Activated CD4-positive, alpha-beta T cell treated with anti-CD3 and anti-CD28 coated beads, Interleukin-2, amount 50 U/mL, for 4 hours (primary cell): ENCODE results near the gene TSHR.
"Not testable (repeated sequence)": the region's sequence is repeated elsewhere in the genome, so short reads cannot be mapped to it uniquely, and the experiment has no call there.

ENCODE experiments used
- DNase-seq, 2 experiments: peaks; one replicate each; pipeline ENCODE4 v3.0.0-alpha.2; 2020

TSHR gene

GRCh38 chr14:81087230-81087629 lies 131.8 kb downstream of the TSHR start:
- DNase-seq = no peak

DNA sequence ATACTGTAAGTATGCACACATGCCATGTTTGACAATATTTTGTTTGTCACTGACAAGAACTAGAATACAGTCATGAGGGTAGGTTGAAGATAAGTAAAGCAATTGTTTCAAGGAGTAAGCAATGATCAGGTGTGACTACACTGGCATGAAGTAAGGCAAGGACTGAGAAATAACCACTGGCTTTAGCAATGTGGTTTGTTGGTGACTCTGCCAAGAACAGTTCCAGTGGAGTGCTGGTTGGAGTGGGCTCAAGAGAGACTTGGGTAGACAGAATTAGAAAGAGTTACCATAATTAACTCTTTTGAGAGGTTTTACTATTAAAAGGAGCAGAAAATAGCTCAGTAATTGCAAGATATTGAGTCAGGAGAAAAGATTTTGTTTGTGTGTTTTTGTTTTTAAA lies 135.7 kb downstream of the TSHR start:
- no peak for DNase-seq

DNA sequence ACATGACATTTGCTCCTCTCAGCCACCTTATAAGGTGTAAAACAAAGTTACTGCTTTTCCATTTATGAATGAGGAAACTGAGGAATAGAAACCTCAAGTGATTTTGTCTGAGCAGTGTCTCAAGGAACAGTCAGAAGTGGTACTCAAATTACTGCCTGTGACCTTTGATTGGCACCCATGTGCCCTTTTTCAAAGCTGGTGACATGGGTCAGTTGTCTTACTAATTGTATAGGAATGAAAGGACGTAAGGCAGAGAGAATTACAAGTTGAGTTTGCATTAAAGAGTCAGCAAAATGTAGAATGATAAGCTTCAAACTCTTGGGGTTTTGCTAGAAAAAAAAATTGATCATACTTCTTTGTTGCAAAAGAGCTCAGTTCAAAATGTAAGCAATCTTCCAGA lies 136.2 kb downstream of the TSHR start:
- DNase-seq = no peak

GRCh38 chr14:81093651-81094050 lies 138.2 kb downstream of the TSHR start:
- DNase-seq = no peak

- no peak for DNase-seq
Observed at GRCh38 chr14:81095539-81095938, 140.1 kb downstream of the TSHR start.

DNA sequence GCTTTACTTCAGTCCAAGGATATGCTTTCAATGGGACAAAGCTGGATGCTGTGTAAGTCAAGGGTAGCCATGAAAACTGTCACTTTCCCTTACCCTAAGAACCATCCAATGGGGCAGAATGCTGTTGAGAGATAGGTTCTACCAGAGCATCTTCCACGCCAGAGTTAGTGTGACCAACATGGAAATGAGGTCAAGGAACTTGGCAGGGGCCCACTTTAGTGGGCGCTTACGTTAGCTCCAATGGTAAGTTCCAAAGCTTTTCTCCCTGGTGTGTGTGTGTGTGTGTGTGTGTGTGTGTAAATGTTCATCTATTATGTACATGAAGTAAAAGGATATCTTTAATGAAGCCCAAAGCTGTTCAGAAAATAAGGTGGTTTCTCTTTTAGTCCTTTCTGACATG lies 141.2 kb downstream of the TSHR start:
- no peak for DNase-seq

- no peak for DNase-seq
Observed at GRCh38 chr14:81102217-81102616, 146.8 kb downstream of the TSHR start.

GRCh38 chr14:81103443-81103842 lies 148.0 kb downstream of the TSHR start:
- DNase-seq = no peak

GRCh38 chr14:81105378-81105777 lies 150.0 kb downstream of the TSHR start:
- no peak for DNase-seq

DNA sequence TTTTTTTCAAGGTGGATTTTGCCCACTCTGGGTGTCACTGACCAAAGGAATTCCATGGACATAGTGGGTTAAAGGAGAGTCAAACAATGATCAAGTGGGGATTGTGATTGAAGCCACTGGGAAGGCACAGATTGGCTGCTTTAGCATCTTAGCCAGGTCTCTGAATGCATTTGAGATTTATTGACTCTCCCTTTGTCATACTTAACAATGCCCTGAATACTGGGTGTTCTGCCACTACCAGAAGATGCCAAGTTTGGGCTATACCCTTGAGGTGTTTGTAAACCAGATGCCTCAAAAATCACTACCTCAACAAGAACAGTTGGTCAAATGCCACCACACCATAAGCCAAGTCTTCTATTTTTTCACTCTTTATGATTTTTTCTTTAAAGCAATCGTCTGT lies 150.5 kb downstream of the TSHR start:
- no peak for DNase-seq

- no peak for DNase-seq
Observed at GRCh38 chr14:81110186-81110585, 154.8 kb downstream of the TSHR start.

- no peak for DNase-seq
Observed at GRCh38 chr14:81113176-81113575, 157.8 kb downstream of the TSHR start.

GRCh38 chr14:81113945-81114820 lies 158.8 kb downstream of the TSHR start:
- not testable (repeated sequence) for DNase-seq

- DNase-seq = no peak
Observed at GRCh38 chr14:81120501-81120900, 165.1 kb downstream of the TSHR start.

DNA sequence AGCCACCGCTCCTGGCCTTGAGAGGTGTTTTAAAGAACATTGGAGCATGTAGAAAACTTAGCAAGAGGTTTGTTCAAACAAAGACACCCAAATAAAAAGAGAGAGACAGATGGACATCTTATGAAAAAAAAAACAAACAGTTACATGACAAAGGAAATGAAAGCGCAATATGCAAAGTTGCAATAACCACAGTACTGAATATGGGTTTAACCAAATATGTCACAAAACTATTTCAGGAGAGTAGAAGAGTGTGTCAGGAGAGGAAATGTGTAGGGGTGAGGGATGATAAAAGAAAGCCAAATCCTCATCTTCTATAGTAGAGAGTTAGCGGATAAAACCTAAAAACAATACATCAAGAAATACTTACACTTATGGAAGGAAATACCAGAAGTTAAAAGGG lies 166.9 kb downstream of the TSHR start:
- no peak for DNase-seq

DNA sequence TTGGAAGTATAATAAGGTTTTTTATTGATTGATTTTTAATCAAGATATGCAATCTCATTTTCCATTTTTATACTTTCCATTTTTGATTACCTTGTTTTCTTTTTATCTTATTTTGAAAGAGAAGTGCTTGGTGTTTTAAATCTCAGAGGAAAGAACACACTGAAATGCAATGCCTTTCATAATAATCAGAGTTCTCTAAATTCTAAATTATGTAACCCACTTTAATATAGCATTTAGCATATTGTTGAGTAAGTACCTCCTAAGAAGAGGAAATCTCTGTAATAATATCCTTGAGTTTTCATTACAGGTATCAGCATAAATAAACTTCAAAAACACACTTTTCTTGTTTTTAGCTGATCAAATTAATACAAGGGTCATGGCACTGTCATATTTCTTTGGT lies 168.4 kb downstream of the TSHR start:
- DNase-seq = no peak

DNA sequence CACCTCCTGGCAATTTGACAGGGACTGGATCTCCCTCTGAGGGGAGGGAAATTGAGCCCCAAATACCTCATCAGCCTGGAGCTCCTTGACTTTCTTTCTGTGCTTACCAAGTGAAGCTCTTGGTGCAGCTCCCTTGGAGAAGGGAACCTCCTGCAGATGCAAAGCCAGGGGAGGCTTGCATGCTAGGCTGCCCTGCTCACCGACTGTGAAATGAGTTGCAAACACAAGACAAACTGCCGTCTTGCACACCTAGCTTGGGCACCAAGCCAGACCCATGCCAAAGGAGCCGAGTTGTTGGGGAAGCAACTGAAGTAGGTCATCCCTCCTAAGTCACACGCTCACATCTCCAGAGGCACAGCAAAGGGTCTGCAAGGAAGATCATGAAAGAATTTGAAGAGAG lies 170.1 kb downstream of the TSHR start:
- no peak for DNase-seq

DNA sequence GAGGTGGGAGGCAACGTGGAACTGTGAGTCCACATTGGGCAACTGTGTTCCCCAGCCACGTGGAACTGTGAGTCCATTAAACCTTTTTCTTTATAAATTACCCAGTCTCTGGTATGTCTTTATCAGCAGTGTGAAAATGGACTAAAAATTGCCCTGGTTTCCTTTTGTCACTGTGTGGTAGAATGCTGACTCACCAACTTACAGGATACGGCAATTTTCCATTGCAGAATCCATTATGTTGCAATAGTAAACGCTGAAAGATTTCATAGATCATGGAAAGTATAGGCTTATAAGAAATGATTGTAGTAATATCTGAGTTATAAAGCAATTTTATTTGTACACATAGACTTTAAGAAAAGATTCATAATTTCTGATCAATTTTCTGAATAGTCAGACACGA lies 172.4 kb downstream of the TSHR start:
- DNase-seq = no peak

DNA sequence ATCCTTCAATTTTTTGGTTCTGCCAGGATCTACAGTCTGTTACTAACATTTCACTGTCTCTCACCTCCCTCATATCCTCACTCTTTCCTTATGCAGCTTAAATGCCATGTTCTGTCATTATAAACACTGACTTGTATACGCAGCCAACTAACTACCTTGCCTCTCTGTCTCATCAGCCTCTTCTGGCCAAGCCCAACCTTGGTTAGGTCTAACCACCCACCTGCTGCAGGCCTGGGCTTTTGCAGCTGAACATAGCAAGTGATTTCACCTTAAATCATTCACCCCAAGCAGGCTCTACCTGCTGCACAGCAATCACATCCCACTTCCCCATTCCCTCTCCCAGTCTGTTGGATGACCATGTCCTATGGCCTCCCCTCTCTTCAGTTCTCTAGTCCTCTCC lies 173.8 kb downstream of the TSHR start:
- no peak for DNase-seq

- DNase-seq = no peak
Observed at GRCh38 chr14:81132468-81132867, 177.0 kb downstream of the TSHR start.

DNA sequence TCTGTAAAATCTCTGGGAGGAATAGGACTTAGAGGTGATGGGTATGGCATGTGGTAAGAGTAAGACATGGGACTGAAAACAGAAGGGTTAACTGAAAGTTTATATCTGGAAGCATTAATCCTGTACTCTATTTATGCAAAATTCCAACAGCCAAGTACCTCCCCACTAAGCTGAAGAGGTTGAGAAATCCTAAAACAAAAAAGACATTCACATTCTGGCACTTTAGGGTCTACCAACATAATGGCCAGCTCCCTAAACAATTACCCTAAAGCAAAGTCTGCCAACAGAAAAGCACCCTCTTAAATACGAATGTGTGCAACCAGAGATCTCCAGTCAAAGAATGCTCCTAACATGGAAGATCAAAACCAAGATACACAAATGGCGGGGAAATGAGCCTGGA lies 178.0 kb downstream of the TSHR start:
- DNase-seq = no peak

DNA sequence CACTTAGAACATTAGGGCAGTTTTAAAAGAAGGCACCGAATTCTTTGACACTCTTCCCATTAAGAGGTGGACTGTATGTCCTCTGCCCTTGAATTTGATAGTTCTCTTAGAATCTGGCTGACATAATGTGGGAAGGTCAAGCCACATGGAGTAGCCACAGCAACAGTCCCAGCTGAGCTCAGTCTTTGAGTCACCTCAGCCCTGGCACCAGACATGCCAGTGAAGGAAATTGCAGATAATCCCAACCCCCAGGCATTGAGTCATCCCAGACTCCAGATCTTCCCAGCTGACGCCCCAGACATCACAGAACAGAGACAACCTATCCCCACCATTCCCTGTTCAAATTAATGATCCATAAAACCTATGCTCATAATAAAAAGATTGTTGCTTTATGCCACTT lies 181.9 kb downstream of the TSHR start:
- DNase-seq = no peak

DNA sequence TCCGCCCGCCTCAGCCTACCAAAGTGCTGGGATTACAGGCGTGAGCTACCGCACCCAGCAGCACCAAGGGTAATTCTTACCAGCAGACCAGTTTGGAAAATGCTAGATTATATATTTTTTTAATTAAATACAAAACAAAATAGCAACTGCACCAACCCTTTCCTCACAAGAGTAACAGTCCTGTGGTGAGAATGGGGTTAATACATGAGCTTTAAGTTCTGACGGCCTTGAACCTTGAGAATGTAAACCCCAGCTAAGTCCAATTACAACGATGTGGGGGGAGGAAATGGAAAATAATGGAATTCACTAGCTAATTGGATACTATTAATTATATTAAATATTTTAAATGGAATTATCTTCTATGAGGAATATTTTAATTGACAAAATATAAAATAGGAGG lies 183.0 kb downstream of the TSHR start:
- DNase-seq = no peak

GRCh38 chr14:81141426-81141825 lies 186.0 kb downstream of the TSHR start:
- no peak for DNase-seq

GRCh38 chr14:81143793-81144192 lies 188.4 kb downstream of the TSHR start:
- no peak for DNase-seq
